ENCODE results near the gene GALNT2. TPM values are rescaled to one million over a fixed set of nuclear protein-coding genes. Genes with fewer than 3 reads are reported as not detected.

The GALNT2 gene
- total and polyA plus RNA-seq, 9 of the 15 experiments (the other 6 are each of a cell fraction or from before 2014, with no cell fraction given), result 1.6 to 106 (median 51.9) TPM

DNA sequence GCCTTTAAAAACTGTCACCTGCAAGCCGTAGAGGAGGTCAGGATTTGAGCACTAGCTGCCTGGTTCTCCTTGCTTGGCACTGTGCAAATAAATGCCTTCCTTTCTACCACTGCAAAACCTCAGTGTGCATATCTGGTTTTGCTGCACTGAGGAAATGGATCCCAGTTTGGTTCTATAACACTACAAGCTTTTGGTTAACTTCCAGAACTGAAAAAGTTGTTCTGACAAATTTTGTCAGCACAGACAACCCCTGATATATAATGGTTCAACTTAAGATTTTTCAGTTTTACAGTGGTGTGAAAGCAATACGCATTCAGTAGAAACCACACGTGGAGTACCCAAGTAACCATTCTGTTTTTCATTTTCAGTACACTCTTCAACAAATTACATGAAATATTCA lies 29.8 kb upstream of the GALNT2 start:
- no peak overlapping the region for H3K9ac ChIP-seq (ENCODE audit: insufficient read depth in 1 of 2, low read depth in 2 of 2, low read length in 2 of 2)
- ATAC-seq (no peak), DNase-seq (ENCODE audit: extremely low read depth in 1 of 4, low spot score in 3 of 4) (no peak), FAIRE-seq (no peak)
- H3K4me2 ChIP-seq (ENCODE audit: insufficient read depth, low read length), result no peak overlapping the region
- intact Hi-C loops (cut with micrococcal nuclease), result no loop called here
- BruUV-seq (replicated peaks), result no TSS peak
- H2AFZ ChIP-seq (ENCODE audit: low read depth, low read length), result no peak overlapping the region
- H3K27me3 ChIP-seq (ENCODE audit: control insufficient read depth in 2 of 2, insufficient read depth in 2 of 2, low read length in 2 of 2), result peaks cover 9 to 14% of the 10 kb centered on the region in 2 experiments
- H4K20me1 ChIP-seq (replicated peaks; ENCODE audit: control insufficient read depth, insufficient read depth, low read length), result no peaks in the 10 kb centered on the region
- no peaks in the 10 kb centered on the region for H3K4me1 ChIP-seq (replicated peaks in 1 of 2; ENCODE audit: control insufficient read depth in 2 of 2, insufficient read depth in 2 of 2, low read length in 2 of 2)
- no peaks in the 10 kb centered on the region for H3K9me1 ChIP-seq (ENCODE audit: control insufficient read depth, insufficient read depth, low read length)
- WGBS (ENCODE audit: insufficient coverage, low coverage, missing lambda C conversion rate), result 2% methylated on average over 3 of the region's 3 CpGs
- H3K79me2 ChIP-seq (ENCODE audit: control insufficient read depth, insufficient read depth, low read length), result no peaks in the 10 kb centered on the region
- H3K9me3 ChIP-seq (replicated peaks; ENCODE audit: control insufficient read depth, insufficient read depth, low read depth, low read length), result no peaks in the 10 kb centered on the region
- POLR2A ChIA-PET, result interaction anchor here (0.6 to 1.3 kb wide), 2 partner anchors 19 to 154 kb away, joined by 3 to 4 read pairs; no protein-coding TSS in a partner anchor
- CTCF ChIA-PET (ENCODE audit: low intra/inter-chr PET ratio), result no interaction called here
- in situ Hi-C loops (cut with MboI), result no loop called here
- H3K4me3 ChIP-seq, result no peak overlapping the region
- no peak overlapping the region for H3K27ac ChIP-seq (ENCODE audit: extremely low read depth, low read depth, low read length)
- no peaks in the 10 kb centered on the region for H3K36me3 ChIP-seq (ENCODE audit: control insufficient read depth, insufficient read depth, low read length)
- TF ChIP-seq ZNF785 (CRISPR knock-in tag; IDR thresholded peaks at IDR 0.05) (no peak), ZNF75A (CRISPR knock-in tag; IDR thresholded peaks at IDR 0.05) (no peak), POU5F1 (IDR thresholded peaks at IDR 0.05; ENCODE audit: borderline replicate concordance, low read depth, low read length, partially characterized antibody) (no peak), ZC3H8 (IDR thresholded peaks at IDR 0.05) (no peak), ZBTB8A (IDR thresholded peaks at IDR 0.05; ENCODE audit: partially characterized antibody) (no peak), CEBPB (tag; IDR thresholded peaks at IDR 0.05) (no peak), TARDBP (IDR thresholded peaks at IDR 0.05) (no peak), PRPF4 (IDR thresholded peaks at IDR 0.05; ENCODE audit: insufficient read depth, low read depth, low read length, poor library complexity, severe bottlenecking) (no peak), KLF13 (tag; IDR thresholded peaks at IDR 0.05; ENCODE audit: borderline replicate concordance, low read depth) (no peak), ZNF551 (CRISPR knock-in tag; IDR thresholded peaks at IDR 0.05) (no peak)
- TF ChIP-seq, protein P1, sequence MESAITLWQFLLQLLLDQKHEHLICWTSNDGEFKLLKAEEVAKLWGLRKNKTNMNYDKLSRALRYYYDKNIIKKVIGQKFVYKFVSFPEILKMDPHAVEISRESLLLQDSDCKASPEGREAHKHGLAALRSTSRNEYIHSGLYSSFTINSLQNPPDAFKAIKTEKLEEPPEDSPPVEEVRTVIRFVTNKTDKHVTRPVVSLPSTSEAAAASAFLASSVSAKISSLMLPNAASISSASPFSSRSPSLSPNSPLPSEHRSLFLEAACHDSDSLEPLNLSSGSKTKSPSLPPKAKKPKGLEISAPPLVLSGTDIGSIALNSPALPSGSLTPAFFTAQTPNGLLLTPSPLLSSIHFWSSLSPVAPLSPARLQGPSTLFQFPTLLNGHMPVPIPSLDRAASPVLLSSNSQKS (CRISPR knock-in tag; IDR thresholded peaks at IDR 0.05), result no peak
- TF ChIP-seq, protein P2, sequence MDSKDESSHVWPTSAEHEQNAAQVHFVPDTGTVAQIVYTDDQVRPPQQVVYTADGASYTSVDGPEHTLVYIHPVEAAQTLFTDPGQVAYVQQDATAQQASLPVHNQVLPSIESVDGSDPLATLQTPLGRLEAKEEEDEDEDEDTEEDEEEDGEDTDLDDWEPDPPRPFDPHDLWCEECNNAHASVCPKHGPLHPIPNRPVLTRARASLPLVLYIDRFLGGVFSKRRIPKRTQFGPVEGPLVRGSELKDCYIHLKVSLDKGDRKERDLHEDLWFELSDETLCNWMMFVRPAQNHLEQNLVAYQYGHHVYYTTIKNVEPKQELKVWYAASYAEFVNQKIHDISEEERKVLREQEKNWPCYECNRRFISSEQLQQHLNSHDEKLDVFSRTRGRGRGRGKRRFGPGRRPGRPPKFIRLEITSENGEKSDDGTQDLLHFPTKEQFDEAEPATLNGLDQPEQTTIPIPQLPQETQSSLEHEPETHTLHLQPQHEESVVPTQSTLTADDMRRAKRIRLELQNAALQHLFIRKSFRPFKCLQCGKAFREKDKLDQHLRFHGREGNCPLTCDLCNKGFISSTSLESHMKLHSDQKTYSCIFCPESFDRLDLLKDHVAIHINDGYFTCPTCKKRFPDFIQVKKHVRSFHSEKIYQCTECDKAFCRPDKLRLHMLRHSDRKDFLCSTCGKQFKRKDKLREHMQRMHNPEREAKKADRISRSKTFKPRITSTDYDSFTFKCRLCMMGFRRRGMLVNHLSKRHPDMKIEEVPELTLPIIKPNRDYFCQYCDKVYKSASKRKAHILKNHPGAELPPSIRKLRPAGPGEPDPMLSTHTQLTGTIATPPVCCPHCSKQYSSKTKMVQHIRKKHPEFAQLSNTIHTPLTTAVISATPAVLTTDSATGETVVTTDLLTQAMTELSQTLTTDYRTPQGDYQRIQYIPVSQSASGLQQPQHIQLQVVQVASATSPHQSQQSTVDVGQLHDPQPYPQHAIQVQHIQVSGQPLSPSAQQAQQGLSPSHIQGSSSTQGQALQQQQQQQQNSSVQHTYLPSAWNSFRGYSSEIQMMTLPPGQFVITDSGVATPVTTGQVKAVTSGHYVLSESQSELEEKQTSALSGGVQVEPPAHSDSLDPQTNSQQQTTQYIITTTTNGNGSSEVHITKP (IDR thresholded peaks at IDR 0.05; ENCODE audit: partially characterized antibody), result no peak
- TF ChIP-seq, protein P3, sequence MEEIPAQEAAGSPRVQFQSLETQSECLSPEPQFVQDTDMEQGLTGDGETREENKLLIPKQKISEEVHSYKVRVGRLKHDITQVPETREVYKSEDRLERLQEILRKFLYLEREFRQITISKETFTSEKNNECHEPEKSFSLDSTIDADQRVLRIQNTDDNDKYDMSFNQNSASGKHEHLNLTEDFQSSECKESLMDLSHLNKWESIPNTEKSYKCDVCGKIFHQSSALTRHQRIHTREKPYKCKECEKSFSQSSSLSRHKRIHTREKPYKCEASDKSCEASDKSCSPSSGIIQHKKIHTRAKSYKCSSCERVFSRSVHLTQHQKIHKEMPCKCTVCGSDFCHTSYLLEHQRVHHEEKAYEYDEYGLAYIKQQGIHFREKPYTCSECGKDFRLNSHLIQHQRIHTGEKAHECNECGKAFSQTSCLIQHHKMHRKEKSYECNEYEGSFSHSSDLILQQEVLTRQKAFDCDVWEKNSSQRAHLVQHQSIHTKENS (CRISPR knock-in tag; IDR thresholded peaks at IDR 0.05), result no peak

Measured in K562 (cell line).